Panc1 (cell line): ENCODE measurements around the gene ZBP1. TPM values are rescaled to one million over a fixed set of nuclear protein-coding genes. Genes with fewer than 3 reads are reported as not detected.

Experiments used
- ATAC-seq: fragments of 200-7000 bp; cut with Tn5 transposase; 2 replicates; pipeline ENCODE4 v1.9.1; 2020; ENCODE audit warnings: mild to moderate bottlenecking, moderate library complexity
- BruUV-seq: library from RNA; stranded (reverse); fragments of 400-500 nt; replicated peaks from 2 replicates; lab custom pipeline; 2021; lab: Mats Ljungman, UMichigan
- CTCF ChIA-PET: fragments of 300-600 bp; sonication (Branson Sonifier 250); formaldehyde crosslinking; loops from one replicate; lab custom pipeline; 2022; ENCODE audit warnings: antibody characterized with exemption; lab: Charles Lee
- POLR2A ChIA-PET: fragments of 300-600 bp; sonication (Branson Sonifier 250); formaldehyde crosslinking; loops from one replicate; lab custom pipeline; 2022; ENCODE audit warnings: antibody characterized with exemption; lab: Charles Lee
- DNase-seq: peaks from one replicate; pipeline ENCODE4 v3.0.0-alpha.2; 2010; ENCODE audit warnings: low read depth, low spot score
- H3K27ac ChIP-seq: 2 replicates; pipeline ENCODE4 v1.5.1; 2011; ENCODE audit warnings: mild to moderate bottlenecking, low read length, inconsistent platforms
- H3K27me3 ChIP-seq: fragments of 200-500 bp; sonication (Bioruptor generic); 2 replicates; pipeline ENCODE4 v1.6.0; 2014; ENCODE audit warnings: low read length, inconsistent platforms; ENCODE audit not compliant: control insufficient read depth, insufficient read depth
- H3K36me3 ChIP-seq: fragments of 200-500 bp; sonication (Bioruptor generic); 2 replicates; pipeline ENCODE4 v1.5.1; 2014; ENCODE audit warnings: inconsistent platforms, mild to moderate bottlenecking, low read length, moderate library complexity; ENCODE audit not compliant: control insufficient read depth, insufficient read depth
- H3K4me1 ChIP-seq: 2 replicates; pipeline ENCODE4 v1.5.1; 2011; ENCODE audit warnings: inconsistent platforms, mild to moderate bottlenecking, low read length, moderate library complexity; ENCODE audit not compliant: control insufficient read depth, insufficient read depth
- H3K4me3 ChIP-seq, 2 experiments: 2 replicates each; pipeline ENCODE4 v1.5.1; 2011 to 2012; ENCODE audit warnings: low read depth in 2 of 2, low read length in 2 of 2, mild to moderate bottlenecking in 2 of 2, inconsistent platforms in 1 of 2, moderate library complexity in 1 of 2
- H3K9me3 ChIP-seq: fragments of 200-500 bp; sonication (Bioruptor generic); 2 replicates; pipeline ENCODE4 v1.5.1; 2014; ENCODE audit warnings: low read depth, mild to moderate bottlenecking, inconsistent platforms, low read length, moderate library complexity; ENCODE audit not compliant: control insufficient read depth, insufficient read depth
- POLR2AphosphoS5 ChIP-seq: IDR thresholded peaks from 2 replicates; pipeline ENCODE4 v1.6.1; 2012; ENCODE audit warnings: mild to moderate bottlenecking, low read depth, low read length, moderate library complexity
- REST ChIP-seq, 2 experiments: IDR thresholded peaks; 2 replicates each; pipeline ENCODE4 v1.6.1; 2011 to 2012; ENCODE audit warnings: low read depth in 2 of 2, control low read depth in 1 of 2, low read length in 1 of 2, mild to moderate bottlenecking in 1 of 2, moderate library complexity in 1 of 2; ENCODE audit not compliant: insufficient read depth in 1 of 2
- SIN3A ChIP-seq: IDR thresholded peaks from 2 replicates; pipeline ENCODE4 v1.6.1; 2012; ENCODE audit warnings: low read depth, mild to moderate bottlenecking, low read length, moderate library complexity, borderline replicate concordance; ENCODE audit not compliant: insufficient read depth
- TCF7L2 ChIP-seq: IDR thresholded peaks from 2 replicates; pipeline ENCODE4 v1.6.1; 2011; ENCODE audit warnings: mild to moderate bottlenecking, low read depth, low read length, inconsistent platforms
- in situ Hi-C: cut with HindIII; loops from 2 replicates; pipeline ENCODE4 v1.10.0; 2016; ENCODE audit warnings: low sequenced_read_pairs, low pct_unique_long_range_greater_than_20kb
- intact Hi-C: fragments of 100-400 bp; cut with micrococcal nuclease; formaldehyde crosslinking; loops from one replicate; pipeline ENCODE4 v1.10.0; 2022; ENCODE audit not compliant: unreplicated experiment
- total RNA-seq: library from RNA; stranded (reverse); gene quantifications from one replicate; pipeline ENCODE4 v1.2.1, GENCODE V29; 2021; ENCODE audit not compliant: unreplicated experiment
- TF ChIP-seq, protein P1 (sequence below): fragments of 450-650 bp; IDR thresholded peaks from 2 replicates; pipeline ENCODE4 v1.5.1; 2017; ENCODE audit warnings: mild to moderate bottlenecking

Gene ZBP1
- total RNA-seq, 1 experiment from 2014 or later: not detected

GRCh38 chr20:57625978-57626377, 5.8 kb upstream of the ZBP1 start:
- ChIA-PET POLR2A (no interaction called here), CTCF (no interaction called here)
- intact Hi-C loops (no loop called here), in situ Hi-C loops (loop anchor here (25.0 kb wide), 1 partner anchor 561 kb away; no protein-coding TSS in a partner anchor)
- Histone ChIP-seq H3K4me3 (no peak overlapping the region), H3K36me3 (no peaks in the 10 kb centered on the region), H3K4me1 (peaks cover 5% of the 10 kb centered on the region; the same call in 1 of the 2 replicates), H3K9me3 (no peaks in the 10 kb centered on the region), H3K27me3 (no peaks in the 10 kb centered on the region), H3K27ac (no peak overlapping the region)
- ATAC-seq: no peak
- no TSS peak for BruUV-seq
- DNase-seq: no peak
- TF ChIP-seq POLR2AphosphoS5 (no peak), REST (IDR thresholded peaks at IDR 0.05; ENCODE audit: insufficient read depth in 1 of 2, low read depth in 2 of 2, low read length in 1 of 2) (no peak)

- TF ChIP-seq, protein P1, sequence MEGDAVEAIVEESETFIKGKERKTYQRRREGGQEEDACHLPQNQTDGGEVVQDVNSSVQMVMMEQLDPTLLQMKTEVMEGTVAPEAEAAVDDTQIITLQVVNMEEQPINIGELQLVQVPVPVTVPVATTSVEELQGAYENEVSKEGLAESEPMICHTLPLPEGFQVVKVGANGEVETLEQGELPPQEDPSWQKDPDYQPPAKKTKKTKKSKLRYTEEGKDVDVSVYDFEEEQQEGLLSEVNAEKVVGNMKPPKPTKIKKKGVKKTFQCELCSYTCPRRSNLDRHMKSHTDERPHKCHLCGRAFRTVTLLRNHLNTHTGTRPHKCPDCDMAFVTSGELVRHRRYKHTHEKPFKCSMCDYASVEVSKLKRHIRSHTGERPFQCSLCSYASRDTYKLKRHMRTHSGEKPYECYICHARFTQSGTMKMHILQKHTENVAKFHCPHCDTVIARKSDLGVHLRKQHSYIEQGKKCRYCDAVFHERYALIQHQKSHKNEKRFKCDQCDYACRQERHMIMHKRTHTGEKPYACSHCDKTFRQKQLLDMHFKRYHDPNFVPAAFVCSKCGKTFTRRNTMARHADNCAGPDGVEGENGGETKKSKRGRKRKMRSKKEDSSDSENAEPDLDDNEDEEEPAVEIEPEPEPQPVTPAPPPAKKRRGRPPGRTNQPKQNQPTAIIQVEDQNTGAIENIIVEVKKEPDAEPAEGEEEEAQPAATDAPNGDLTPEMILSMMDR: no peak
- TF ChIP-seq SIN3A: no peak
- TF ChIP-seq TCF7L2: no peak
- TF ChIP-seq REST (IDR thresholded peaks at IDR 0.05; ENCODE audit: insufficient read depth in 1 of 2, low read depth in 2 of 2, low read length in 1 of 2): no peak
- TF ChIP-seq POLR2AphosphoS5: no peak
- no TSS peak for BruUV-seq
- no peaks in the 10 kb centered on the region for H3K27me3 ChIP-seq
- no peaks in the 10 kb centered on the region for H3K36me3 ChIP-seq
- H3K27ac ChIP-seq: no peak overlapping the region
- H3K4me3 ChIP-seq: no peak overlapping the region
- peaks cover 5% of the 10 kb centered on the region; the same call in 1 of the 2 replicates for H3K4me1 ChIP-seq
- DNase-seq (no peak), ATAC-seq (no peak)
- no peaks in the 10 kb centered on the region for H3K9me3 ChIP-seq
- ChIA-PET POLR2A (no interaction called here), CTCF (no interaction called here)
- intact Hi-C loops: no loop called here
- in situ Hi-C loops: loop anchor here (25.0 kb wide), 1 partner anchor 562 kb away; no protein-coding TSS in a partner anchor
Observed at GRCh38 chr20:57625181-57625958, 5.1 kb upstream of the ZBP1 start.
